K562 (cell line): ENCODE data around the gene MVD. TPM values are rescaled to one million over a fixed set of nuclear protein-coding genes. Genes with fewer than 3 reads are reported as not detected.

Experiments
- ATAC-seq: fragments of 200-7000 bp; cut with Tn5 transposase; 3 replicates; pipeline ENCODE4 v1.9.1; 2020; ENCODE audit warnings: moderate library complexity
- BruUV-seq: library from RNA; stranded (reverse); fragments of 400-500 nt; replicated peaks from 2 replicates; lab custom pipeline; 2021; lab: Mats Ljungman, UMichigan
- CTCF ChIA-PET: fragments of 300-600 bp; formaldehyde crosslinking; extraction: SDS; loops from one replicate; lab custom pipeline; 2021; ENCODE audit warnings: low intra/inter-chr PET ratio; lab: Yijun Ruan, JAX
- POLR2A ChIA-PET: fragments of 300-600, 350-650 bp; sonication (Branson Sonifier 250); formaldehyde crosslinking; extraction: SDS; loops from one replicate; lab custom pipeline; 2021; ENCODE audit warnings: antibody characterized with exemption, inconsistent platforms; lab: Yijun Ruan, JAX
- DNase-seq, 4 experiments: peaks; one replicate each; pipeline versions ENCODE4 v3.0.0 to v3.0.0-alpha.2; 2011 to 2018; ENCODE audit warnings: low spot score in 3 of 4, mixed read lengths in 3 of 4; ENCODE audit errors: extremely low read depth in 1 of 4
- FAIRE-seq: peaks from 2 replicates; lab custom pipeline; 2011; peaks lifted over from hg19 to GRCh38; lab: Jason Lieb, UNC
- H2AFZ ChIP-seq: 2 replicates; pipeline ENCODE4 v1.6.0; 2011; ENCODE audit warnings: low read depth, low read length, control low read depth, inconsistent platforms
- H3K27ac ChIP-seq: fragments of 200-600 bp; 3 replicates; pipeline ENCODE4 v1.8.0; 2011; ENCODE audit warnings: low read depth, mild to moderate bottlenecking, control low read depth, inconsistent platforms, low read length, moderate library complexity, mixed read lengths; ENCODE audit errors: extremely low read depth
- H3K27me3 ChIP-seq, 2 experiments: fragments of 300-600 bp in 1 of 2; 2 replicates in 1 of 2; 3 replicates in 1 of 2; pipeline versions ENCODE4 v1.6.0 to v1.8.0; 2011; ENCODE audit warnings: inconsistent platforms in 2 of 2, low read length in 2 of 2, mild to moderate bottlenecking in 1 of 2, mixed read lengths in 1 of 2, moderate library complexity in 1 of 2; ENCODE audit not compliant: control insufficient read depth in 2 of 2, insufficient read depth in 2 of 2
- H3K36me3 ChIP-seq: fragments of 300-600 bp; 3 replicates; pipeline ENCODE4 v1.8.0; 2011; ENCODE audit warnings: mild to moderate bottlenecking, low read length, inconsistent platforms; ENCODE audit not compliant: control insufficient read depth, insufficient read depth
- H3K4me1 ChIP-seq, 2 experiments: fragments of 200-600 bp in 1 of 2; replicated peaks in 1 of 2; 2 replicates in 1 of 2; 3 replicates in 1 of 2; pipeline versions ENCODE4 v1.5.1 to v1.8.0; 2011; ENCODE audit warnings: inconsistent platforms in 2 of 2, low read length in 2 of 2, mild to moderate bottlenecking in 1 of 2, mixed read lengths in 1 of 2, moderate library complexity in 1 of 2; ENCODE audit not compliant: control insufficient read depth in 2 of 2, insufficient read depth in 2 of 2
- H3K4me2 ChIP-seq: 2 replicates; pipeline ENCODE4 v1.6.1; 2011; ENCODE audit warnings: low read length, control low read depth, inconsistent platforms, mixed read lengths; ENCODE audit not compliant: insufficient read depth
- H3K4me3 ChIP-seq: fragments of 200-600 bp; sonication (generic), shearing (Covaris generic); 2 replicates; pipeline ENCODE4 v1.5.1; 2016; ENCODE audit warnings: control low read depth, inconsistent platforms
- H3K79me2 ChIP-seq: fragments of 200-600 bp; 3 replicates; pipeline ENCODE4 v1.8.0; 2011; ENCODE audit warnings: low read length, inconsistent platforms; ENCODE audit not compliant: control insufficient read depth, insufficient read depth
- H3K9ac ChIP-seq, 2 experiments: 2 replicates each; pipeline versions ENCODE4 v1.6.0 to v1.6.1; 2011; ENCODE audit warnings: low read depth in 2 of 2, low read length in 2 of 2, control low read depth in 1 of 2, inconsistent platforms in 1 of 2, mild to moderate bottlenecking in 1 of 2, mixed read lengths in 1 of 2; ENCODE audit not compliant: insufficient read depth in 1 of 2
- H3K9me1 ChIP-seq: one replicate; pipeline ENCODE4 v1.6.0; 2011; ENCODE audit warnings: inconsistent platforms, mild to moderate bottlenecking, low read length, moderate library complexity; ENCODE audit not compliant: control insufficient read depth, insufficient read depth
- H3K9me3 ChIP-seq: replicated peaks from 2 replicates; pipeline ENCODE4 v1.5.1; 2011; ENCODE audit warnings: low read depth, low read length, inconsistent platforms; ENCODE audit not compliant: control insufficient read depth, insufficient read depth
- H4K20me1 ChIP-seq: replicated peaks from 2 replicates; pipeline ENCODE4 v1.6.1; 2011; ENCODE audit warnings: low read length, inconsistent platforms, mixed read lengths; ENCODE audit not compliant: control insufficient read depth, insufficient read depth
- EGR1 ChIP-seq: fragments of 450-650 bp; conservative IDR thresholded peaks from 2 replicates; pipeline ENCODE4 v1.6.1; 2017; ENCODE audit warnings: mild to moderate bottlenecking
- KLF10 ChIP-seq: fragments of 250-450 bp; sonication (Bioruptor Pico); IDR thresholded peaks from 2 replicates; pipeline ENCODE4 v1.6.1; 2021; ENCODE audit warnings: matching md5 sums
- TAF15 ChIP-seq: fragments of 200-400 bp; formaldehyde crosslinking; IDR thresholded peaks from 2 replicates; pipeline ENCODE4 v1.6.1; 2017; ENCODE audit warnings: mild to moderate bottlenecking, low read depth, low read length, moderate library complexity
- ZBTB7A ChIP-seq: IDR thresholded peaks from 2 replicates; pipeline ENCODE4 v1.6.1; 2011; ENCODE audit warnings: low read depth, mild to moderate bottlenecking, low read length, moderate library complexity, borderline replicate concordance; ENCODE audit not compliant: control insufficient read depth
- ZC3H4 ChIP-seq: sonication (generic); formaldehyde crosslinking; IDR thresholded peaks from 2 replicates; pipeline ENCODE4 v1.9.0; 2021; ENCODE audit warnings: missing genetic modification reagents, borderline replicate concordance
- ZNF280A ChIP-seq: fragments of 450-650 bp; IDR thresholded peaks from 2 replicates; pipeline ENCODE4 v1.6.1; 2018; ENCODE audit warnings: mild to moderate bottlenecking, low read depth; ENCODE audit not compliant: partially characterized antibody
- ZNF639 ChIP-seq, 2 experiments: fragments of 200-800 bp in 1 of 2; sonication (Bioruptor generic) in 1 of 2; sonication (generic) in 1 of 2; formaldehyde crosslinking in 1 of 2; IDR thresholded peaks in 1 of 2; conservative IDR thresholded peaks in 1 of 2; 2 replicates each; pipeline versions ENCODE4 v1.5.0 to v1.6.1; 2016 to 2020; ENCODE audit warnings: missing compliant biosample characterization in 1 of 2, missing genetic modification characterization in 1 of 2, missing genetic modification reagents in 1 of 2
- WGBS: fragments of 100-300 bp; shearing (Covaris generic); methylation state at CpG from one replicate; pipeline ENCODE4 v1.1.6; 2016; ENCODE audit warnings: low coverage, mixed read lengths; ENCODE audit not compliant: insufficient coverage; ENCODE audit errors: missing lambda C conversion rate; 5-methylcytosine and 5-hydroxymethylcytosine counted together
- in situ Hi-C: fragments of 300-500 bp; cut with MboI; formaldehyde crosslinking; loops from 4 replicates; pipeline ENCODE4 v1.15.0; 2018; ENCODE audit warnings: inconsistent platforms, mixed read lengths
- intact Hi-C: fragments of 100-400 bp; cut with micrococcal nuclease; formaldehyde crosslinking; loops from 2 replicates; pipeline ENCODE4 v1.14.2; 2022
- polyA plus RNA-seq, 8 experiments: library from polyadenylated mRNA; depleted of rRNA in 4 of 8; stranded (reverse) in 5 of 8; unstranded in 3 of 8; fragments of >200 nt; fragmentation: Nextera tagmentation in 2 of 8; fragmentation: Illumina TruSeq in 1 of 8; extraction: Ambion mirVana in 2 of 8; extraction: Trizol in 1 of 8; gene quantifications; 2 replicates each; pipeline versions ENCODE4 v1.2.1 to v1.2.3, GENCODE V29; 2011 to 2014; ENCODE audit warnings: inconsistent platforms in 1 of 8, missing spikeins in 1 of 8
- total RNA-seq, 7 experiments: library from RNA; depleted of rRNA in 6 of 7; stranded (reverse); fragments of >200 nt in 6 of 7; fragmentation: Illumina TruSeq in 2 of 7; extraction: Trizol in 2 of 7; gene quantifications; 2 replicates each; pipeline versions ENCODE4 v1.2.1 to v1.2.3, GENCODE V29; 2011 to 2021; ENCODE audit warnings: low replicate concordance in 1 of 7

The MVD gene
- total and polyA plus RNA-seq, 9 of the 15 experiments (the other 6 are each of a cell fraction or from before 2014, with no cell fraction given), result 12.2 to 141 (median 45.3) TPM

GRCh38 chr16:88661468-88661867 is 1.4 kb downstream of the MVD start:
- peaks cover 17 to 80% of the 10 kb centered on the region in 2 experiments for H3K4me1 ChIP-seq
- no peak for TF ChIP-seq ZNF280A
- TF ChIP-seq EGR1, result 0 out of 2 replicates have a peak, but pooled peaks have one; percentile 16
- no peak for TF ChIP-seq ZBTB7A
- no peak for TF ChIP-seq TAF15
- TF ChIP-seq ZC3H4 (CRISPR knock-in tag), result no peak
- no peak for TF ChIP-seq KLF10 (CRISPR knock-in tag)
- no peak for TF ChIP-seq ZNF639 (CRISPR knock-in tag; conservative IDR thresholded peaks at IDR 0.05 in 1 of 2, IDR thresholded peaks at IDR 0.05 in 1 of 2)
- H3K79me2 ChIP-seq, result peaks cover 77% of the 10 kb centered on the region
- no peaks in the 10 kb centered on the region for H3K27me3 ChIP-seq
- intact Hi-C loops (loop anchor here (5.0 kb wide), 1 partner anchor 46 kb away; the partner anchor contains the start of genes CTU2 and RNF166), in situ Hi-C loops (no loop called here)
- FAIRE-seq (no peak), ATAC-seq (no peak), DNase-seq (no peak)
- 0 out of 2 replicates have a peak, but pooled peaks cover 10% of the 10 kb centered on the region for H4K20me1 ChIP-seq
- peak overlapping the region; percentile 14 to 28; a peak in 1 of 4 replicates for H3K9ac ChIP-seq
- H2AFZ ChIP-seq, result no peak overlapping the region
- H3K27ac ChIP-seq, result no peak overlapping the region
- POLR2A ChIA-PET, result interaction anchor here (1.2 kb wide), 1 partner anchor 9 kb away, joined by 4 read pairs; no protein-coding TSS in a partner anchor
- H3K9me3 ChIP-seq, result no peaks in the 10 kb centered on the region
- CTCF ChIA-PET, result no interaction called here
- WGBS, result 57% methylated on average over 10 of the region's 10 CpGs
- peak overlapping the region; percentile 67 for H3K4me2 ChIP-seq
- peaks cover 49% of the 10 kb centered on the region; the same call in 2 of the 3 replicates for H3K36me3 ChIP-seq
- H3K9me1 ChIP-seq, result no peaks in the 10 kb centered on the region
- peak overlapping the region; percentile 6; the same call in 1 of the 2 replicates for H3K4me3 ChIP-seq
- BruUV-seq, result no TSS peak
